MCF 10A (cell line): ENCODE data around the gene DYDC2. TPM values are rescaled to one million over a fixed set of nuclear protein-coding genes. Genes with fewer than 3 reads are reported as not detected.
"Not testable (repeated sequence)": the region's sequence is repeated elsewhere in the genome, so short reads cannot be mapped to it uniquely, and the experiment has no call there.

Source experiments
- BruUV-seq: library from RNA; stranded (reverse); fragments of 400-500 nt; replicated peaks from 2 replicates; lab custom pipeline; 2021; lab: Mats Ljungman, UMichigan
- CTCF ChIA-PET: fragments of 300-600 bp; sonication (Branson Sonifier 250); formaldehyde crosslinking; extraction: SDS; loops from one replicate; lab custom pipeline; 2021; ENCODE audit warnings: antibody characterized with exemption, inconsistent platforms; lab: Yijun Ruan, JAX
- POLR2A ChIA-PET: fragments of 300-600, 350-650 bp; sonication (Branson Sonifier 250); formaldehyde crosslinking; extraction: SDS; loops from one replicate; lab custom pipeline; 2020; ENCODE audit warnings: antibody characterized with exemption, inconsistent platforms; lab: Yijun Ruan, JAX
- DNase-seq: peaks from one replicate; pipeline ENCODE4 v3.0.0-alpha.2; 2018; ENCODE audit not compliant: unreplicated experiment
- H3K27ac Mint-ChIP-seq: one replicate; pipeline ENCODE4 v1.8.0; 2022; ENCODE audit warnings: mild to moderate bottlenecking, low read depth, mixed read lengths; ENCODE audit not compliant: unreplicated experiment
- H3K27me3 Mint-ChIP-seq: one replicate; pipeline ENCODE4 v1.8.0; 2022; ENCODE audit warnings: mixed read lengths; ENCODE audit not compliant: insufficient read depth, unreplicated experiment
- H3K36me3 Mint-ChIP-seq: one replicate; pipeline ENCODE4 v1.8.0; 2022; ENCODE audit warnings: mild to moderate bottlenecking, moderate library complexity, mixed read lengths; ENCODE audit not compliant: insufficient read depth, unreplicated experiment
- H3K4me1 Mint-ChIP-seq: one replicate; pipeline ENCODE4 v1.8.0; 2022; ENCODE audit warnings: mixed read lengths; ENCODE audit not compliant: insufficient read depth, unreplicated experiment
- H3K4me3 Mint-ChIP-seq: one replicate; pipeline ENCODE4 v1.8.0; 2022; ENCODE audit warnings: mild to moderate bottlenecking, moderate library complexity, mixed read lengths; ENCODE audit not compliant: unreplicated experiment
- H3K9me3 Mint-ChIP-seq: one replicate; pipeline ENCODE4 v1.8.0; 2022; ENCODE audit warnings: mixed read lengths; ENCODE audit not compliant: unreplicated experiment
- intact Hi-C: fragments of 100-400 bp; cut with micrococcal nuclease; formaldehyde crosslinking; loops from 2 replicates; pipeline ENCODE4 v1.14.1; 2022
- total RNA-seq: library from RNA; stranded (reverse); gene quantifications from 2 replicates; pipeline ENCODE4 v1.2.3, GENCODE V29; 2022
- TF ChIP-seq, protein P1 (sequence below): fragments of 200-600 bp; IDR thresholded peaks from one replicate; pipeline ENCODE4 v1.8.0; 2022; ENCODE audit warnings: antibody characterized with exemption, mild to moderate bottlenecking; ENCODE audit not compliant: unreplicated experiment

The DYDC2 gene
- total RNA-seq, 1 experiment from 2014 or later: not detected

DNA sequence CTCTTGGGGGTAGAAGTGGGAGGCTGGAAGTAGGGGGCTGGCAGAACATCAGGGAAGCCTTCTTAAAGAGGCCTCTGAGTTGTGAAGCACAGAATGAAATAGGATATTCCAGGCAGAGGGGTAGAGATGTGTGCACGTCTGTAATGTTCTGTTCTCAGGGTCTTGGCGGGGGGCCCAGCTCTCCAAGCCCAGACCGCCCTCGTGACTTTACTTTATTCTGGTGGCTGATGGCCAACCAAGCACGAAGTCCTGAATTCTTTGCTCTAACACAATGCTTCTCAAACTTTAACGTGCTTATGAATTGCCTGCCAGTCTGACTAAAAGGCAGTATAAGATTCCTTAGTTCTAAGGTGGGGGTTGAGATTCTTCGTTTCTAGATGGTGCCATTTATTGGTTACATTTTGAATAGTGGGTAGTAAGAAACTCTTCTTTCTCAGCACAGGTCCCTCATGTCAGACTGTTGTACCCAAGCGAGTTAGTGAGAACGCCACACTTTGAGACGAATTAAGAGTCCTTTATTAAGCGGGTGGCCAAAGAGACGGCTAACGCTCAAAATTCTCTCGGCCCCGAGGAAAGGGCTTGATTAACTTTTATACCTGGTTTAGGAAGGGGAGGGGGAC is 60.0 kb downstream of the DYDC2 start:
- H3K27me3 Mint-ChIP-seq: no peaks in the 10 kb centered on the region
- no peak for DNase-seq
- BruUV-seq: no TSS peak
- ChIA-PET POLR2A (no interaction called here), CTCF (interaction anchor here (1.7 kb wide), 1 partner anchor 28 kb away, joined by 3 read pairs; no protein-coding TSS in a partner anchor)
- no peaks in the 10 kb centered on the region for H3K9me3 Mint-ChIP-seq
- H3K4me1 Mint-ChIP-seq: peaks cover 24% of the 10 kb centered on the region
- TF ChIP-seq, protein P1, sequence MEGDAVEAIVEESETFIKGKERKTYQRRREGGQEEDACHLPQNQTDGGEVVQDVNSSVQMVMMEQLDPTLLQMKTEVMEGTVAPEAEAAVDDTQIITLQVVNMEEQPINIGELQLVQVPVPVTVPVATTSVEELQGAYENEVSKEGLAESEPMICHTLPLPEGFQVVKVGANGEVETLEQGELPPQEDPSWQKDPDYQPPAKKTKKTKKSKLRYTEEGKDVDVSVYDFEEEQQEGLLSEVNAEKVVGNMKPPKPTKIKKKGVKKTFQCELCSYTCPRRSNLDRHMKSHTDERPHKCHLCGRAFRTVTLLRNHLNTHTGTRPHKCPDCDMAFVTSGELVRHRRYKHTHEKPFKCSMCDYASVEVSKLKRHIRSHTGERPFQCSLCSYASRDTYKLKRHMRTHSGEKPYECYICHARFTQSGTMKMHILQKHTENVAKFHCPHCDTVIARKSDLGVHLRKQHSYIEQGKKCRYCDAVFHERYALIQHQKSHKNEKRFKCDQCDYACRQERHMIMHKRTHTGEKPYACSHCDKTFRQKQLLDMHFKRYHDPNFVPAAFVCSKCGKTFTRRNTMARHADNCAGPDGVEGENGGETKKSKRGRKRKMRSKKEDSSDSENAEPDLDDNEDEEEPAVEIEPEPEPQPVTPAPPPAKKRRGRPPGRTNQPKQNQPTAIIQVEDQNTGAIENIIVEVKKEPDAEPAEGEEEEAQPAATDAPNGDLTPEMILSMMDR: no peak
- H3K4me3 Mint-ChIP-seq: no peak overlapping the region
- peaks cover 13% of the 10 kb centered on the region for H3K36me3 Mint-ChIP-seq
- intact Hi-C loops: no loop called here
- no peak overlapping the region for H3K27ac Mint-ChIP-seq

DNA sequence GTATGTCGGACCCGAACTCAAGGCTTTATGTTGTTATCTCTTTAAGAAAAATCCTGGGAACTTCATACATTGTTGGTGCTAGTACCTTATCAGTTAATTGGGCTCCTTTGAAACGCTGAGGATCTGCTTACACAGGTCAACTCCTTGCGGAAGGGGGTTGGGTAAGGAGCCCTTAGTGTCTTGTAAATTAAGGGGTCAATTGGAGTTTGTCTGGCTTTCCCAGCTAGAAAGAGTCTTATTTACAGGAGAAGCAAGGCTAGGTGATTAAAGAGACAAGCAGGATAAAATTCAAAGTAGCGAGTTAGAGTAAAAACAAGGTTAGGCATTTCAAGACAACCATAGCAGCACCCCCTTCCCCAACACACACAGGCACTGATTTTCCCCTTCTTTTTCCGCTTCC is 60.7 kb downstream of the DYDC2 start:
- H3K36me3 Mint-ChIP-seq, H3K4me3 Mint-ChIP-seq, H3K27ac Mint-ChIP-seq, intact Hi-C loops, BruUV-seq, H3K9me3 Mint-ChIP-seq, DNase-seq, H3K27me3 Mint-ChIP-seq, POLR2A ChIA-PET: not testable (repeated sequence)
- H3K4me1 Mint-ChIP-seq: peaks cover 17% of the 10 kb centered on the region
- CTCF ChIA-PET: interaction anchor here (1.4 to 2.9 kb wide), 2 partner anchors 27 to 34 kb away, joined by 4 to 13 read pairs; no protein-coding TSS in a partner anchor

Other genes with a start within 250 kb of the DYDC2 start
- gene PLAC9, start 224.1 kb upstream of the DYDC2 start, total RNA-seq: 0.93 and 1.0 TPM in 2 replicates
- 68.5 and 93.8 TPM in 2 replicates for gene ANXA11, start 151.2 kb upstream of the DYDC2 start, total RNA-seq
- gene MAT1A, start 67.1 kb upstream of the DYDC2 start, total RNA-seq: 0.26 TPM in 1 of 2 replicates, not detected in the other
- not detected in 2 replicates for gene DYDC1, start within 50 bp of the DYDC2 start, total RNA-seq
- gene PRXL2A, start 51.8 kb downstream of the DYDC2 start, total RNA-seq: 6.0 and 6.7 TPM in 2 replicates
- 46.9 and 53.7 TPM in 2 replicates for gene TSPAN14, start 97.5 kb downstream of the DYDC2 start, total RNA-seq
- not detected in 2 replicates for gene SH2D4B, start 181.1 kb downstream of the DYDC2 start, total RNA-seq